Prostate gland (tissue), 2 donors: ENCODE data around the gene USP20.

Experiments
- CTCF ChIP-seq, 4 experiments: fragments of 200-600 bp in 2 of 4; fragments of 450-650 bp in 2 of 4; sonication (generic) in 2 of 4; IDR thresholded peaks; 1 replicate in 3 of 4; 2 replicates in 1 of 4; pipeline ENCODE4 v1.5.1; 2016 to 2019; ENCODE audit warnings: antibody characterized with exemption in 4 of 4, mild to moderate bottlenecking in 2 of 4, moderate library complexity in 2 of 4
- POLR2A ChIP-seq: fragments of 450-650 bp; IDR thresholded peaks from one replicate; pipeline ENCODE4 v1.6.1; 2016; ENCODE audit warnings: antibody characterized with exemption, mild to moderate bottlenecking
- POLR2AphosphoS5 ChIP-seq: sonication (generic); formaldehyde crosslinking; IDR thresholded peaks from one replicate; pipeline ENCODE4 v1.6.1; 2017; ENCODE audit warnings: antibody characterized with exemption

GRCh38 chr9:129889122-129889940, 54.1 kb downstream of the USP20 start:
- TF ChIP-seq CTCF (IDR thresholded peaks at IDR 0.05) = no peak
- TF ChIP-seq POLR2A = no peak
- TF ChIP-seq POLR2AphosphoS5 = no peak
